Endothelial cell (in vitro differentiated cells): Measurements from ENCODE around the gene FN3K. TPM values are rescaled to one million over a fixed set of nuclear protein-coding genes. Genes with fewer than 3 reads are reported as not detected.
A peak's percentile ranks its signal among the peaks of the same experiment; 100 is the strongest.

Source experiments
- DNase-seq: peaks from one replicate; pipeline ENCODE4 v3.0.0; 2021; ENCODE audit warnings: low spot score
- H3K27ac Mint-ChIP-seq: one replicate; pipeline ENCODE4 v1.8.0; 2021; ENCODE audit warnings: mixed read lengths, inconsistent platforms; ENCODE audit not compliant: unreplicated experiment
- H3K27me3 Mint-ChIP-seq: one replicate; pipeline ENCODE4 v1.8.0; 2021; ENCODE audit warnings: mild to moderate bottlenecking, moderate library complexity, mixed read lengths, inconsistent platforms; ENCODE audit not compliant: unreplicated experiment
- H3K36me3 Mint-ChIP-seq: one replicate; pipeline ENCODE4 v1.8.0; 2021; ENCODE audit warnings: mild to moderate bottlenecking, low read depth, mixed read lengths, inconsistent platforms; ENCODE audit not compliant: unreplicated experiment
- H3K4me1 Mint-ChIP-seq: one replicate; pipeline ENCODE4 v1.8.0; 2021; ENCODE audit warnings: mild to moderate bottlenecking, mixed read lengths, inconsistent platforms; ENCODE audit not compliant: unreplicated experiment
- H3K4me3 Mint-ChIP-seq: one replicate; pipeline ENCODE4 v1.8.0; 2021; ENCODE audit warnings: mild to moderate bottlenecking, mixed read lengths, inconsistent platforms; ENCODE audit not compliant: unreplicated experiment
- H3K9me3 Mint-ChIP-seq: one replicate; pipeline ENCODE4 v1.8.0; 2021; ENCODE audit warnings: mixed read lengths, inconsistent platforms; ENCODE audit not compliant: unreplicated experiment
- CTCF ChIP-seq: fragments of 200-600 bp; sonication (generic); IDR thresholded peaks from one replicate; pipeline ENCODE4 v1.5.0; 2021; ENCODE audit warnings: antibody characterized with exemption; ENCODE audit not compliant: unreplicated experiment
- total RNA-seq: library from RNA; stranded (reverse); fragmentation: NEBNext Ultra II Directional; extraction: Animal tissue kit (Norgen Biotek cat#: 25700); gene quantifications from one replicate; pipeline ENCODE4 v1.2.1, GENCODE V29; 2021; ENCODE audit not compliant: unreplicated experiment

The FN3K gene
- total RNA-seq, 1 donor from 2014 or later = 10.6 TPM

GRCh38 chr17:82745524-82745923 is 10.1 kb downstream of the FN3K start:
- TF ChIP-seq CTCF = no peak
- H3K36me3 Mint-ChIP-seq = peaks cover 22% of the 10 kb centered on the region
- DNase-seq = no peak
- H3K4me3 Mint-ChIP-seq = no peak overlapping the region
- H3K27ac Mint-ChIP-seq = no peak overlapping the region
- no peaks in the 10 kb centered on the region for H3K9me3 Mint-ChIP-seq
- H3K4me1 Mint-ChIP-seq = no peaks in the 10 kb centered on the region
- H3K27me3 Mint-ChIP-seq = peaks cover 6% of the 10 kb centered on the region

- peaks cover 7% of the 10 kb centered on the region for H3K27me3 Mint-ChIP-seq
- H3K4me3 Mint-ChIP-seq = no peak overlapping the region
- H3K27ac Mint-ChIP-seq = no peak overlapping the region
- no peak for DNase-seq
- no peaks in the 10 kb centered on the region for H3K9me3 Mint-ChIP-seq
- no peak for TF ChIP-seq CTCF
- peaks cover 4% of the 10 kb centered on the region for H3K4me1 Mint-ChIP-seq
- H3K36me3 Mint-ChIP-seq = peaks cover 3% of the 10 kb centered on the region
Measured at GRCh38 chr17:82748756-82749155, 13.3 kb downstream of the FN3K start.

- H3K27me3 Mint-ChIP-seq = peaks cover 8% of the 10 kb centered on the region
Measured at GRCh38 chr17:82750241-82750908, 15.0 kb downstream of the FN3K start.

GRCh38 chr17:82751171-82751570 is 15.8 kb downstream of the FN3K start:
- Mint-ChIP-seq H3K4me3 (no peak overlapping the region), H3K27me3 (peaks cover 11% of the 10 kb centered on the region), H3K4me1 (peaks cover 4% of the 10 kb centered on the region), H3K36me3 (no peaks in the 10 kb centered on the region), H3K27ac (no peak overlapping the region), H3K9me3 (no peaks in the 10 kb centered on the region)
- no peak for TF ChIP-seq CTCF
- DNase-seq = no peak

More at GRCh38 chr17:82750241-82750908, 15.0 kb downstream of the FN3K start:
- H3K4me3 Mint-ChIP-seq = peak overlapping the region; percentile 84
- no peak for DNase-seq
- H3K9me3 Mint-ChIP-seq = no peaks in the 10 kb centered on the region
- H3K27ac Mint-ChIP-seq = no peak overlapping the region
- peaks cover 4% of the 10 kb centered on the region for H3K4me1 Mint-ChIP-seq
- no peaks in the 10 kb centered on the region for H3K36me3 Mint-ChIP-seq
- no peak for TF ChIP-seq CTCF

GRCh38 chr17:82751571-82752370 is 16.4 kb downstream of the FN3K start, which contains the start of gene TBCD:
TSS of gene TBCD (plus strand) at chr17:82752065. CDS start at chr17:82752194, 129 bp downstream.
- DNase-seq = peak; percentile 92
- no peaks in the 10 kb centered on the region for H3K9me3 Mint-ChIP-seq
- no peaks in the 10 kb centered on the region for H3K36me3 Mint-ChIP-seq
- H3K27ac Mint-ChIP-seq = no peak within 1 kb of the TSS
- H3K4me1 Mint-ChIP-seq = peaks cover 4% of the 10 kb centered on the region
- no peak for TF ChIP-seq CTCF
- H3K27me3 Mint-ChIP-seq = peaks cover 11% of the 10 kb centered on the region
- H3K4me3 Mint-ChIP-seq = peak within 1 kb of the TSS; percentile 94
